ENCODE data around the gene PDE10A. TPM values are rescaled to one million over a fixed set of nuclear protein-coding genes. Genes with fewer than 3 reads are reported as not detected.

The PDE10A gene
- total RNA-seq, 1 donor from 2014 or later: 15.7 TPM

- ATAC-seq: no peak
- DNase-seq (ENCODE audit: missing footprints): no peak
- intact Hi-C loops (cut with DNase I): no loop called here
These were observed 17.9 kb upstream of the PDE10A start for GRCh38 chr6:165680975-165681374.

GRCh38 chr6:165679326-165679725 is 16.3 kb upstream of the PDE10A start:
- ATAC-seq (no peak), DNase-seq (ENCODE audit: missing footprints) (no peak)
- intact Hi-C loops (cut with DNase I): no loop called here

GRCh38 chr6:165678904-165679303 is 15.9 kb upstream of the PDE10A start:
- intact Hi-C loops (cut with DNase I): no loop called here
- no peak for DNase-seq (ENCODE audit: missing footprints)
- ATAC-seq: no peak

- intact Hi-C loops (cut with DNase I): no loop called here
These were observed 15.4 kb upstream of the PDE10A start for GRCh38 chr6:165678429-165678828.

GRCh38 chr6:165677091-165677490 is 14.1 kb upstream of the PDE10A start:
- DNase-seq (ENCODE audit: missing footprints) (no peak), ATAC-seq (peak; percentile 21)
- intact Hi-C loops (cut with DNase I): no loop called here

More at GRCh38 chr6:165678429-165678828, 15.4 kb upstream of the PDE10A start:
- DNase-seq (ENCODE audit: missing footprints) (peak; percentile 55), ATAC-seq (no peak)

- no peak for DNase-seq (ENCODE audit: missing footprints)
- intact Hi-C loops (cut with DNase I): no loop called here
- ATAC-seq: peak; percentile 78
These were observed 13.5 kb upstream of the PDE10A start for GRCh38 chr6:165676435-165677068.

- intact Hi-C loops (cut with DNase I): no loop called here
These were observed 12.1 kb upstream of the PDE10A start for GRCh38 chr6:165675120-165675519.

GRCh38 chr6:165674155-165675029 is 11.4 kb upstream of the PDE10A start:
- intact Hi-C loops (cut with DNase I): no loop called here
- DNase-seq (ENCODE audit: missing footprints) (no peak), ATAC-seq (no peak)

More at GRCh38 chr6:165675120-165675519, 12.1 kb upstream of the PDE10A start:
- DNase-seq (ENCODE audit: missing footprints) (no peak), ATAC-seq (no peak)

- ATAC-seq: no peak
- no peak for DNase-seq (ENCODE audit: missing footprints)
- intact Hi-C loops (cut with DNase I): no loop called here
These were observed 8.3 kb upstream of the PDE10A start for GRCh38 chr6:165671222-165671768.

GRCh38 chr6:165668951-165669350 is 5.9 kb upstream of the PDE10A start:
- intact Hi-C loops (cut with DNase I): no loop called here
- no peak for ATAC-seq
- no peak for DNase-seq (ENCODE audit: missing footprints)

- no peak for DNase-seq (ENCODE audit: missing footprints)
- ATAC-seq: no peak
- intact Hi-C loops (cut with DNase I): no loop called here
These were observed 2.3 kb upstream of the PDE10A start for GRCh38 chr6:165665384-165665672.

GRCh38 chr6:165664559-165665383 is 1.7 kb upstream of the PDE10A start:
- ATAC-seq: no peak
- no peak for DNase-seq (ENCODE audit: missing footprints)
- intact Hi-C loops (cut with DNase I): loop anchor here (5.0 kb wide), 5 partner anchors 47 to 183 kb away; no protein-coding TSS in a partner anchor

GRCh38 chr6:165663736-165664558 is 906 bp upstream of the PDE10A start:
- intact Hi-C loops (cut with DNase I): loop anchor here (1.0 to 5.0 kb wide), 8 partner anchors 30 to 223 kb away; no protein-coding TSS in a partner anchor
- ATAC-seq (peak; percentile 40), DNase-seq (ENCODE audit: missing footprints) (no peak)

- intact Hi-C loops (cut with DNase I): loop anchor here (1.0 to 5.0 kb wide), 8 partner anchors 31 to 223 kb away; no protein-coding TSS in a partner anchor
- peak; percentile 89 for DNase-seq (ENCODE audit: missing footprints)
- peak; percentile 51 for ATAC-seq
These were observed 315 bp upstream of the PDE10A start for GRCh38 chr6:165663377-165663735.

- ATAC-seq: no peak
- DNase-seq (ENCODE audit: missing footprints): no peak
These were observed 846 bp downstream of the PDE10A start for GRCh38 chr6:165662041-165662748.

GRCh38 chr6:165661664-165662025 is 1.4 kb downstream of the PDE10A start:
- intact Hi-C loops (cut with DNase I): loop anchor here (2.0 to 5.0 kb wide), 7 partner anchors 44 to 221 kb away; no protein-coding TSS in a partner anchor
- no peak for DNase-seq (ENCODE audit: missing footprints)
- ATAC-seq: no peak

More at GRCh38 chr6:165662041-165662748, 846 bp downstream of the PDE10A start:
- intact Hi-C loops (cut with DNase I): loop anchor here (2.0 to 5.0 kb wide), 7 partner anchors 45 to 221 kb away; no protein-coding TSS in a partner anchor

- intact Hi-C loops (cut with DNase I): loop anchor here (5.0 kb wide), 5 partner anchors 44 to 186 kb away; no protein-coding TSS in a partner anchor
- DNase-seq (ENCODE audit: missing footprints) (no peak), ATAC-seq (no peak)
These were observed 2.0 kb downstream of the PDE10A start for GRCh38 chr6:165660857-165661663.

Data from Right ventricle myocardium inferior (tissue), 1 donor.